Uterus (tissue), 2 donors: ENCODE results near the gene PGM1.

ENCODE experiments used
- POLR2A ChIP-seq, 2 donors: fragments of 450-650 bp; IDR thresholded peaks; one replicate each; pipeline ENCODE4 v1.6.1; 2016; ENCODE audit warnings: antibody characterized with exemption in 2 of 2, mild to moderate bottlenecking in 1 of 2, moderate library complexity in 1 of 2
- TF ChIP-seq, protein P1 (sequence below), 4 experiments: fragments of 200-600 bp in 2 of 4; fragments of 450-650 bp in 2 of 4; sonication (generic) in 2 of 4; IDR thresholded peaks; one replicate each; pipeline ENCODE4 v1.5.1; 2016 to 2019; ENCODE audit warnings: antibody characterized with exemption in 4 of 4, mild to moderate bottlenecking in 2 of 4, moderate library complexity in 1 of 4

DNA sequence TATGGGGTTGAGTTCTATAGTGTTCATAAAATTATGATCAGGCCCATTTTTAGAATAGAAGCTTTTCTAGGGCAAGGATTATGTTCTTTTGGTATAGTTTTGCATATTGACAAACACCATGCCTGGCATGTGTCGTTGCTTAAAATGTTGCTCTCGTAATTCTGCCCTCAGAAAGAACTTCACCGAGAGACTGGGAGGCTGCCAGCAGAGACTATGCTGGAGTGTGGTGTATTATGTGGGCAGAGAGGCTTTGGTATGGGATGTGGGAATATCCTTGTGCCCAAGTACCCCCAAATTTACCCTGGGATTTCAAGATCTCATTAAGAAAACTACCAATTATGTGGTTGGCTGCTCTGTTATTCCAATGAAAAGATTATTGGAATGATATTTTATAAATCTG is 27.9 kb downstream of the PGM1 start:
- TF ChIP-seq POLR2A (IDR thresholded peaks at IDR 0.05), result no peak
- TF ChIP-seq, protein P1, sequence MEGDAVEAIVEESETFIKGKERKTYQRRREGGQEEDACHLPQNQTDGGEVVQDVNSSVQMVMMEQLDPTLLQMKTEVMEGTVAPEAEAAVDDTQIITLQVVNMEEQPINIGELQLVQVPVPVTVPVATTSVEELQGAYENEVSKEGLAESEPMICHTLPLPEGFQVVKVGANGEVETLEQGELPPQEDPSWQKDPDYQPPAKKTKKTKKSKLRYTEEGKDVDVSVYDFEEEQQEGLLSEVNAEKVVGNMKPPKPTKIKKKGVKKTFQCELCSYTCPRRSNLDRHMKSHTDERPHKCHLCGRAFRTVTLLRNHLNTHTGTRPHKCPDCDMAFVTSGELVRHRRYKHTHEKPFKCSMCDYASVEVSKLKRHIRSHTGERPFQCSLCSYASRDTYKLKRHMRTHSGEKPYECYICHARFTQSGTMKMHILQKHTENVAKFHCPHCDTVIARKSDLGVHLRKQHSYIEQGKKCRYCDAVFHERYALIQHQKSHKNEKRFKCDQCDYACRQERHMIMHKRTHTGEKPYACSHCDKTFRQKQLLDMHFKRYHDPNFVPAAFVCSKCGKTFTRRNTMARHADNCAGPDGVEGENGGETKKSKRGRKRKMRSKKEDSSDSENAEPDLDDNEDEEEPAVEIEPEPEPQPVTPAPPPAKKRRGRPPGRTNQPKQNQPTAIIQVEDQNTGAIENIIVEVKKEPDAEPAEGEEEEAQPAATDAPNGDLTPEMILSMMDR (IDR thresholded peaks at IDR 0.05), result no peak
